SK-N-DZ (cell line): Measurements from ENCODE around the gene PPP1R12B.
"Not testable (repeated sequence)": the region's sequence is repeated elsewhere in the genome, so short reads cannot be mapped to it uniquely, and the experiment has no call there.

Experiments used
- DNase-seq: peaks from one replicate; pipeline ENCODE4 v3.0.0-alpha.2; 2015; ENCODE audit warnings: low spot score

PPP1R12B gene

GRCh38 chr1:202343652-202344349 lies 4.7 kb upstream of the PPP1R12B start:
- DNase-seq: peak; percentile 48

DNA sequence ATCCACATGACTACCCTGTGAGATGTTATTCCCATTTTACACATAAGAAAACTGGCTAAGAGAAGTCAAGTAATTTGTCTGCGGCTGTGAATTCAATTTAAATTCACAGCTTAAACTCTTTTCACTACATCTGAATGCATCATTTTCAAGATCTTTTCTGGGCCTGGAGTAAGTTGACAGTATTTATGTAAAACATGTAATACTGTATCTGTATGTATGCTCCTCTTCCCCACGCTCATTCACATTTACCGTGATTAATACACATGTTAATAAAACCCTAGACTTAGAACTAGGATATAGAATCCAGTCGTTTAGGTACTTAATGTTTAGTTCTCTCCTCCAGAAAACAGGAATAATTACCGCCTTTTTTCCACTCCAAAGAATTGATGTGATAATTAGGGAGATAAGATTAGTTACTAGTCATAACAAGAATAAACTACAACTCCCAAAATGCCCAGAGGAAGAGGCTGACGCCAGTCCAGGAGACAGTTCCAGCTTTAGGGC lies 442 bp upstream of the PPP1R12B start:
- no peak for DNase-seq

DNA sequence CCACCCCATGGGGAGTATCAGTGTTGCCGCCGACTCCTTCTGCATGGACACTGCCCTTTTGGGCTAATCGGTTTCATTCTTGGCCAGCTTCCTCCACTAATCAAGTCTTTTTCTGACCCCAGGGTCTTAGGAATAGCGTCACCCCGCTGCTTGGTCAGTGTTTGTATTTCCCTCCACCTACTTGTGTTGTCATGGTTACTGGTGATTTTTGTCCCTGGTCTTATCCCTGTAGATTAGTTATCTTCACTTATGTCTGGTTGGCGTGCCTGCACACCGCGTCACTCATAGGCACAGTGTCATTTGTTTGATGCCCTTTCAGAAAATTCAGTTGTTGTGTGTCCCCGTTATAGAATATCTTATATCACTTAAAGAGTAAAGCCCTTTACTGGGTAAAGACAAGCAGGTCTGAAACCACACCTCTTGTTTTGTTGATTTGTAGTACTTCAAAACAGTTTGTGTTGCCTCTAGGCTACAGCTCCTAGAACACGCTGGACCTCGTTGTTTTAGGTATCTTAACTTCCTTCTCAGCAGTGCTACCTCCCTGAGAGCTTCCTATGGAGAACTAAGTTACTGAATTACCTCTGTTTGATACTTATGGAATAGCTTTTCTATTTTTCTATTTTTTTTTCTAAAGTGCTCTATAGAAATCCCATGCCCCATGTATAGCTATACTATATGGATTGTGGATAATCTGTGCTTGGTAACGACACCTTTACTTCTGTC lies 868 bp downstream of the PPP1R12B start:
- peak; percentile 27 for DNase-seq

DNA sequence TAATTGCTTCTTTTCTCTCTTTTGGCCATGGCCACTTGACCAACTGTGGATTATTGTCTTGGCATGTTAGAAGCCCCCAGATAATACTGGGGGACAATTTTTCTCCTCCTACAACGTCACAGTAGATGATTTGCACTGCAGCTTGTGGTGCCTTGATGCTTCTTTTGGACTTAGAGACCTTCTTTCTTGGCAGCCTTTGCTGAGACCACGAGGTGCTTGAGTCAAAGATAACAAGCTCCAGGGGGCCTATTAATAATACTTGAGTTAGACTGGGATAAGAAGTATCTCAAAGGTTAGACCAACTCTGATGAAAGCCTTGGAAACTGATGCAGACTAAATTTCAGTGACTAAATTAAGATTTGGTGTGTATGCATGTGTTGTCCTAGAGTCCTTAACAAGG lies 3.2 kb downstream of the PPP1R12B start:
- DNase-seq: no peak

DNA sequence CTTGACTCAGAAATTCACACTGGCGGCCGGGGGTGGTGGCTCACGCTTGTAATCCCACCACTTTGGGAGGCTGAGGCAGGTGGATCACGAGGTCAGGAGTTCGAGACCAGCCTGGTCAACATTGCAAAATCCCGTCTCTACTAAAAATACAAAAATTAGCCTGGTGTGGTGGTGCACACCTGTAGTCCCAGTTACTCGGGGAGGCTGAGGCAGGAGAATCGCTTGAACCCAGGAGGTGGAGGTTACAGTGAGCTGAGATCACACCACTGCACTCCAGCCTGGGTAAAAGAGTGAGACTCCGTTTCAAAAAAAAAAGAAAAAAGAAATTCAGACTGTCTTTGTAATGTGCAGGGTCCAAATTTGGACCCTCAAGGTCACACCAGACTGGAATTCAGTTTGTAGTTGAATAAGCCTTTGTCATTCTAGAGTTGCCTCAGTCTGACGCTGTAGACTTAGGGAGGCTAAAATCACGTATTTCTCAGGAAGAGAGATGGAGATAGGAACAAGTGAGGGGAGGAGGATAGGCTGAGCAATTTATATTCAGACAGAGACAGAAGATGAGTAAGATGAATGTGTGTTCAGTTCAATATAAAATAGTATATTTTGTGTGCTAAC lies 4.2 kb downstream of the PPP1R12B start:
- not testable (repeated sequence) for DNase-seq

- no peak for DNase-seq
Observed at GRCh38 chr1:202355944-202356553, 7.5 kb downstream of the PPP1R12B start.

DNA sequence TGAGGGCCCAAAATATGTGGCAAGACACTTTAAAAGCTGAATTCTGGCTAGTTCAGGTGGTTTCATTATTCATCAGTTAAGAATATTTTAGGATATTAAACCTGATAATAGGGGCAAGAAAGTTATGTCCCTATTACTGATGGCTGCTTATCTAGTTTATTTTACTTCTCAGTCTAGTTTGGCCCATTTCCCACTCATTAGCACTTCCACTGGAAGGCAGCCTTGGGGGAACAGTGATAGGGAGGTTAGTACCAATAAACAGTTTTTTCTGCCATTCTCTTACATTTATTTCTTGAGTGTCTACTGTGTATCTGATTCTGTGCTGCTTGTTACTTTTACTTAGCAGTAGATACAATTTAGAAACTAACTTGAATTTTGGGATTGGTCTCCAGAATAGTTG lies 9.0 kb downstream of the PPP1R12B start:
- DNase-seq: no peak

- DNase-seq: no peak
Observed at GRCh38 chr1:202361224-202361623, 12.7 kb downstream of the PPP1R12B start.

DNA sequence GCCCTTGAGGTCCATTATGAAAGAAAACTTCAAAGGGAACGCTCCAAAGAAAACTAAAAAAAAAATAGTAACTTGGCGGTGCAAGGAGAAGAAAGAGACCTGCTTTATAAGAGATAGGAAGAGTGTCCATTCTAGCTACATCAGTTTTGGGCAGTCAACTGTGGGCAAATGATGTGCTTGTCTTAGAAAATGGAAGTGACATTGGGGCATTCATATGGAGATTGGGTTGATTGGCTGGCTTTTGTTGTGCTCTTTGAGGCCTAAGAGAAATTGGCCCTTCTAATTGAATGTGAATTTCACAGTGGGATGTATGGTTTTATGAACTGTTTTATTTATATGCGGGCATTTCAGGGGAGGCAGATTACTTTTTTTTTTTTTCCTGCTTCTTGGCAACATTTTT lies 13.2 kb downstream of the PPP1R12B start:
- no peak for DNase-seq

GRCh38 chr1:202362212-202362611 lies 13.7 kb downstream of the PPP1R12B start:
- DNase-seq: no peak

DNA sequence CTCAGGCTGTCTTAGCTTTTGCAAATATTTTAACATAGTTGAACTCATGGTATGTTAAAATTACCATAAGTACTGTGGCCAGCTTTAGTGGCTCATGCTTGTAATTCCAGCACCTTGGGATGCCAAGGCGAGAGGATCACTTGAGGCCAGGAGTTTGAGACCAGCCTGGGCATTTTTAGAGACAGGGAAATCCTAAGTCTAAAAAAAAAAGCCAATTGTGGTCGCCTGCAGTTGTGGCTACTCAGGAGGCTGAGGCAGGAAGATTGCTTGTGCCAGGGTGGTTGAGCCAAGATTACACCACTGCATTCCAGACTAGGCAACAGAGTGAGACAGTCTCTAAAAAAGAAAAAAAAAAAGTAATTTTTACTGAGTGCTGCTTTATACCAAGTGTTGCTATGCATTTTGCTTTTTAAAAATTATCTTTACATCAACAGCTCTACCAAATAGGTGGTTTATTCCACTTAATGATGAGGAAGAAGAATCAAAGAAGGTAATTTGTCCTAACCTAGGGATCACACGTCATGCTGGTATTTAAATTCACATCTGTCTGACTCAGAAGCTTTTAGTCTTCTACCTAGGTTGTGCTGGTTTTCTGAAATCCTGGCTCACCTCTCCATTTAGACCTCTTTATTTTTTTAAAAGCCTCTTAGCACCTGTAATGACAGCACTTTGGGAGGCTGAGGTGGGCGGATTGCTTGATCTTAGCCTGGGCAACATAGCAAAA lies 16.8 kb downstream of the PPP1R12B start:
- DNase-seq: no peak

DNA sequence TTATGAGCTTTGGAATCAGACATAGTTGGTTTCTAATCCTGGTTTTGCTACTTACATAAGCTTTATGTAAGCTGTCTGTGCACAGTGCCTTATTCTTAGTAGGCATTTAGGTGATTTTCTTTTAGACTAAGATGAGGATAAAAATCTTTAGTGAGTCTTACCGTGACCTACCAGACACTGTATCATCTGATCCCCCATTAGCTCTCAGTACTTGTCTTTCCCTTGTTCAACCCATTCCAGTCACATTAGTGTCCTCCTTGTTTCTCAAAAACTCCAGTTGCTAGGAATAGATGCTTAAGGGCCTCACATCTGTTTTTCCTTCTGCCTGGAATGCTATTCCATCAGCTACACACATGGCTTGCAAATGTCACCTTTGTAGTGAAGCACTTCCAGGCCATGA lies 18.8 kb downstream of the PPP1R12B start:
- DNase-seq: no peak

DNA sequence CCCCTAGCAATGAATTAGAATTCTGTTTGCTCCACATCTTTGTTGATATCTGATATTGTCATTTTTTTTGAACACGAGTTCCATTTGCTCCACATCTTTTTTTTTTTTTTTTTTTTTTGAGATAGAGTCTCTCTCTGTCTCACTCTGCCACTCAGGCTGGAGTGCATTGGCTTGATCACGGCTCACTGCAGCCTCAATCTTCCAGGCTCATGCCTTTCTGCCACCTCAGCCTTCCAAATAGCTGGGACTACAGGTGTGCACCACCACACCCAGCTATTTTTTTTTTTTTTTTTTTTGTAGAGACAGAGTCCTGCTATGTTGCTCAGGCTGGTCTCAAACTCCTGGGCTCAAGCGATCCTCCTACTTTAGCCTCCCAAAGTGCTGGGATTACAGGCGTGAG lies 22.4 kb downstream of the PPP1R12B start:
- not testable (repeated sequence) for DNase-seq

GRCh38 chr1:202374099-202374498 lies 25.6 kb downstream of the PPP1R12B start:
- no peak for DNase-seq

DNA sequence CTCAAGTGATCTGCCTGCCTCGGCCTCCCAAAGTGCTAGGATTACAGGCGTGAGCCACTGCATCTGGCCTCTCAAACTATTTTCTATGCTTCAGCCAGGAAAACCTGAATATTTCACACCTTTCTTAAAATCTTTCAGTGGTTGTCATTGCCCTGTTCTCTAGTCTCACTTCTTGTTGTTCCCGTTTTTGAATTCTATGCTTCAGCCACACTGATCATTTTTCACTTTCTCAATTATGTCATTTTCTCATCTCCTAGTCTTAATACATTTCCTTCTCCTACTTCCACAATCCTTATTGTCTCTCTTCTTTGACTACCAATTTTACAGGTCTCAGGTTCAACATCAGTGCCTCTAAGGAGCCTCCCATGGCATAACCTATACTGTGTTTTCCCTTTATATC lies 26.7 kb downstream of the PPP1R12B start:
- not testable (repeated sequence) for DNase-seq

GRCh38 chr1:202376247-202376646 lies 27.7 kb downstream of the PPP1R12B start:
- DNase-seq: no peak

DNA sequence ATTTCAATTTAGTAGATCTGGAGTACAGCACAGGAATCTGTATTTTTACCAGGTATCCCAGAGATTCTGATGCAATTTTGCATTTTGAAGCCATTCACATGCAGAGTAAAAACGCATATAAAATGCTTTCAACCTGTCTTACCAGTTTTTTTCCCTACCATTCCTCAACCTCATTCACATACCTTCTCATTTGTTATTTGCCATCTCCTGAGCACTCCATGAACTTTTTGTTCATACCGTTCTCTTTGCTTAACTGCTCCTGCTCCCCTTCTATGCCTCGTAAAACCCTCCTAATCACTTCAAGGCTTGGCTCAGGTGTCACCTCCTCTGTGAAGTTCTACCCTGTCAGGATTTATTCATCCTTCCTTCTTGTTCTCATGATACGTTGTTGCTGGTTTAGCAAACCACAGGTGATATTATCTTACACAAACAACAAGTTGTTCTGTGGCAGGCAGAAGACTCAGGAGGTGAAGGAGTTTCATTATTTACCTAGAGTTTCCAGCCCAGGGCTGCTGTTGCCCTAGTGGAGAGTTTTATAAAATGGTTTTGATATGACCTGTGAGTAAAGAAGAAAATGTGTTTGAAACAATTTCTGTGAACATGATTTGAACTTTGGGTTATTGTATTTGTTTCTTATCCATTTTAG lies 31.5 kb downstream of the PPP1R12B start:
- not testable (repeated sequence) for DNase-seq

GRCh38 chr1:202380535-202380934 lies 32.0 kb downstream of the PPP1R12B start:
- not testable (repeated sequence) for DNase-seq

- DNase-seq: not testable (repeated sequence)
Observed at GRCh38 chr1:202381867-202382266, 33.4 kb downstream of the PPP1R12B start.

- DNase-seq: not testable (repeated sequence)
Observed at GRCh38 chr1:202395831-202396230, 47.3 kb downstream of the PPP1R12B start.

GRCh38 chr1:202397256-202397655 lies 48.8 kb downstream of the PPP1R12B start:
- DNase-seq: no peak
